NCI-H2227 (cell line): ENCODE measurements around the gene NMNAT2.

Experiments used
- DNase-seq: peaks from one replicate; lab custom pipeline; 2025; ENCODE audit not compliant: unreplicated experiment; lab: John Stamatoyannopoulos, UW

The NMNAT2 gene

DNA sequence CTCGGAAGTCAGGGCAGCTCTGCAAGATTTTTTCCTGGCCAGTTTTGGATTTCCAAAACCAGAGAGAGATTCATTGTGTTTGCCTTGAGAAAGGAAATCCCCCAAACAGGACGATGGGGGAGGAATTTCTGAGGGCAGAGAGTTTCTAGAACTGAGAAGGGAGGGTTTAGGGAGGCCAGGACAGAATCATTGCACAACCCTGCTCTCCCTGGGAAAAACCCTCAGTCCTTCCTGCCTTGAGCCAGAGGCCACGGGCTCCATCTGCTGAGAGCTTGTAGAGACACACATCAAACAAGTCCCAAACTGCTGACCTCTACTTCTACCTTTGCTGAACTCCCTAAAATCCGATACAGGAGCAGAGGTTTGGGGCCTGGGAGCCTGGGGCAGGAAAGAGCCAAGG, 99.7 kb downstream of the NMNAT2 start:
- DNase-seq: no peak

DNA sequence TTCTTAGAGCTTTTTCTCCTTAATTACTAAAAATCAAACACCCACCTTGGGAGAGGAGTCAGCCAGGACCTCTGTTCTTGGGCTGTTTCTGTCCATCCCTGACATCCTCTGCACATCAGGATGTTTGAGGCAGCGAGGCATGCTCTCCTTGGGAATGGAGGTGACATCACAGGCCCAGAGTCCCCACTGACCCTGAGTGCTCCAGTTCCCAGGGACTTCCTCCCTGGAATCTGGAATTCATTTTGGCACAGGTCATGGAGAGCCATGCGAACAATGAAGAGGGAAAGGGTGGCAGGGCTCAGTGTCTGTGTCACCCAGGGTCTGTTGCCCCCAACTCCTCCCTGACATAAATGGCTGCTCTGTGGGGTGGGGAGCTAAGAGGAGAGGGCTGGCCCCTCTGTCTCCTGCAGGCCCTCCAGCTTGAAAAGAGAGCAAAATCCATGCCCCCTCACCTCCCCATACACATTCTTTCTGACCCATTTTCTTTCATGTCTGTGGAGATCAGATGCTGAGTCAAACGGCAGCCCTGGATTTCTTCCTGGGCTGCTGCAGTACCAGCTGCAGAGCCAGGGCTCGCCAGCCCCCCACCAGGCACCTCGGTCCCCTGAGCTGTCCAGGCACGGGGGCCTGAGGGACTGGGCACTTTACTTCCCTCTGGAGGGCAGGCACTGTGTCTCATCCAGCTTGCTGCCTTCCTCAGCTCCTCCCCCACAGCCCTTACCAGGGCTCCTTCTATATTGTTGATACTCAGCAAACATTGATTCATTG, 102.0 kb downstream of the NMNAT2 start:
- DNase-seq: no peak

DNA sequence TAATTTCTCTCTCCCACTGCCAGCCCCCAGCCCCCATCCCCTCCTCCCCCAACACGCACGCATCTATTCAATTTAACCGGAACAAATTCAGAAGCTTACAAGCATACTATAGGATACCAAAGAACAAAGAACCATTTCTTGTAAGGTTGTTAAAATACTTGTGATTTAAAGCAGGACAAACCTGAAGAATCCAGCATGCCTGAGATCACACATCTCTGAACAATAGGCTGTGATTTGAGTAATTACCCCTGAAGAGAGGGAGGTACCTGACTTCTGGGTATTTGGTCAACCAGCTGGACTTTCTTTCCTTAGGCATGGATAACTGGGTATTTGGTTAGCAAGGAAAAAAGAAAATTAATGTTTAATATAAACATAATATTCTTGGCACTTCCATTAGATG, 105.1 kb downstream of the NMNAT2 start:
- peak; percentile 44 for DNase-seq

GRCh38 chr1:183310753-183311479, 107.3 kb downstream of the NMNAT2 start:
- DNase-seq: no peak

- no peak for DNase-seq
Observed at GRCh38 chr1:183308719-183309118, 109.5 kb downstream of the NMNAT2 start.

DNA sequence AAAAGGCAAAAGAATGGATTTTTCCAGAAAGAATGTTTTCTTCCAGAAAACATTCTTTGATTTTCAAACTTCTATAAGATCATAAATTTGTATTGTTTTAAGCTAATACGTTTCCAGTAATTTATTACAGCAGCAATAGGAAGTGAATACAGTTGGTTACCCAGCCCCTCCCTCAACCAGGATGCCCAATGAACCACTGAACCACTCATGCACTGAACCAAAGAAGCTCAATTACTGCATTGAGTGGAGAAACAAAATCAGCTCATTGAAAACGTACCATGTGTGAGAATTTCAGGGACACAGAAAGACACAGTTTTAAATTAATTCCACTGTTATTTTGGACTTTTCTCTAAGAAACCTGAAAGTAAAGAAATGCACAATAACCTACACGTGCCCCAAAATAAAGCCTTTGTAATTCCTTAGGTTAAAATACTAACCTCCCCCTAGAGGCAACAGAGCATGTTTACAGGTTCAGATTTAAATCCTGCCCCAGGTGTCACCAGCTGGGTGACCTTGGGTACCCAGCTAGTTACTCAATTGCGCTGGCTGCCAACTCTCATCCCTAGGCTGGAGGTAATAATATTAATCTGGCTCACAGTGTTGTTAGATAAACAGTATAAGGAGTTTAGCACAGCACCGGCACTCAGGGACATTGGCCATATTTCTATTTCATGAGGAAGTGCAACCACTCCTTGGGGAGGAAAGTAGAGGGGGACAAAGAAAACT, 111.7 kb downstream of the NMNAT2 start:
- peak; percentile 22 for DNase-seq

DNA sequence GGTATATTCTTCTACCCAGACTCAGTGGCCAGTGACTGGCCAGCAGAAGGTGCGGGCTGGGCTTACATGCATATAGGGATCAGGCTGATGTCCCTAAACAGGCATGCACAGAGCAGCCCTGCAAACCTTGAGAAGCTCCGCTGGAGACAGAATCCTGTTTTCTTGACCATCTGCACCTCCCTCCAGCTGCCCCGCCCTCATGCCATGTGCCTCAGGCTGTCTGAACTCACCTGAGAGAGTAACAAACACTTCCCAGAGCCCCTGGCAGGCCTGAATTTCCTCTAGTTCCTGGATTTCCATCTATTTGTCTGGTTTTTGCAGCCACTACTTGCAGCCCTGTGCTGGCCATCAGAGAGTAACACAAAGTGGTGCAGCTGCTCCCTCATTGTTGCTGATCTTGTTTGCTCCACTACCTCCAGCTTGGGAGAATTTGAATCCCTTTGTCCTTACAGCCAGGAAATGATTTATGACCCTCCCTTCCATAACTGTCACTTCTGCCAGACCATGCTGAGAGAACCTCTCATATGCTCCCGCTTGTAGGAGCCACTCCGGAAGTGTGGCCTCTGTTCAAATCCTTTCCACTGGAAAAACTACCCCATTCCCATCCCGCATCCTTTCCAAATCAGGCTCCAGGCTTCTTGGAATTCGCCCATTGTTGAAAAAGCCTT, 113.6 kb downstream of the NMNAT2 start:
- peak; percentile 76 for DNase-seq

- DNase-seq: no peak
Observed at GRCh38 chr1:183303901-183304300, 114.3 kb downstream of the NMNAT2 start.

- DNase-seq: no peak
Observed at GRCh38 chr1:183303323-183303645, 114.9 kb downstream of the NMNAT2 start.

DNA sequence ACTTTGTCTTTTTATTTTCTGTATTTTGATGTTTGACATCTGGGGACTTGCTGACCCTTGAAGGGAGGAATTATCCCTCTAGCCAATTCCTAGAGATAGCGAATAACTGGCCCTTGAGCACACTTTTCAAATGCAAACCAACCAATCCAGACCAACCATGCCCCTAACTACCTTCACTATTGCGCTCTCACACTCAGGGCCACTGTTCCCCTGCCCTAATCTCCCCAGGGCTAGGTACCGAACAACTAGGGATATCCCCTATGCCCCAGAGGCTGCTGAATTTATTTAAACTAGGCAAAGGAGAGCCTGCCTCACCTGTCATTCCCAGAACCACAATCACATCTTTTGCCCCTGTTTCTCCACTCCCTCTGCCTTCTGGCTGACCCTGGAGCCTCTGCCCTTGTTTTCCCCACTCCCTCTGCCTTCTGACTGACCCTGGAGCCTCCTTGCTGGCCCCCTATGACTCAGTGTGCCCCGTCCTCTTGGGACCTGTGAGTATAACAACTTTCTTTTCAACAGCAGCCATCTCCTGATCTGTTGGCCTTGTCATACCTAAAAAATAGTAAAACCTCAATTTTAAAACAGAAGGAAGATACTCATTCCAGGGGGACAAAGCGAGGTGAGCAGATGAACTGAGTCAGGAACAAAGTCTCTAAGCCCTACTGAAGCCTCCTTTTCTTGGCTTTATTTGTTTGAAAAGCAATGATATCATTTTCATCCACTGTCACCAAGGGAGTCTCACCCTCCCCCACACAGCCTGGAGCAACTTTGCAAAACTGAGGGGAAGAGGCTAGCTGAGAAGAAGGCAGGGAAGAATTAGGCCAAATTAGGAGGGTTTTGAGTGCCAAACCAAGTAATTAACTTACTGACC, 115.5 kb downstream of the NMNAT2 start:
- DNase-seq: no peak

DNA sequence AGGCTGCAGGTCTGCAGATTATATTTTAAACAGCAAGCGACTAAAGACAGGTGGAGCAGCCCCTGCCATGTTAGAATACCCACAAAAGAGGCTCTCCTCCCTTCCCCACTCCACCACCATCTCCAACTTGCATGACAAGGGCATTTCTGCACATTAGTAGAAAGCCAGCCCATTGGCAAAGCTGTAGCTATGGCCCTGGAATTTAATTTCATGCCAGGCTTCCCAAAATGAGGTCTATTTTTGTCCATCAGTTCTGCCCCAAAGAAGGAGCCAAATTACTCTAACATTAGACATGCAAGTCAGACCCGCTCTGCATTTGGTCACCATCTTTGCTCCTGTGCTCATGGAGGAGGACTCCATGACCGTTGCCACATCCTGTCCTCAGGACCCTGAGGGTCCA, 116.9 kb downstream of the NMNAT2 start:
- DNase-seq: no peak

GRCh38 chr1:183300828-183301227, 117.4 kb downstream of the NMNAT2 start:
- no peak for DNase-seq

DNA sequence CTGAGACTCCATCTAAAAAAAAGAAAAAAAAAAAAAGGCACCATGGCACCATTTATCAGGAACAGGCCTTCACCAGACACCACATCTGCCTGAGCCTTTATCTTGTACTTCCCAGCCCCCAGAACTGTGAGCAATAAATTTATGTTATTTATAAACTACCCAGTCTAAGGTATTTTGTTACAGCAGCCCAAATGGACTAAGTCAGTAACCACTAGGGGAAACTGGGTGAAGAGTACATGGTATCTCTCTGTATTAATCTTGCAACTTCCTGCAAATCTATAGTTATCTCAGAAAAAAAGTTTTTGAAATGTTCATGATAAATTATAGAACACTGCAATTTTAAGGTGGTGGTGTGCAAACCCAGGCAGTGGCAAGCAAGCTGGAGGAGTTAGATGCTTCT, 117.8 kb downstream of the NMNAT2 start:
- DNase-seq: no peak

DNA sequence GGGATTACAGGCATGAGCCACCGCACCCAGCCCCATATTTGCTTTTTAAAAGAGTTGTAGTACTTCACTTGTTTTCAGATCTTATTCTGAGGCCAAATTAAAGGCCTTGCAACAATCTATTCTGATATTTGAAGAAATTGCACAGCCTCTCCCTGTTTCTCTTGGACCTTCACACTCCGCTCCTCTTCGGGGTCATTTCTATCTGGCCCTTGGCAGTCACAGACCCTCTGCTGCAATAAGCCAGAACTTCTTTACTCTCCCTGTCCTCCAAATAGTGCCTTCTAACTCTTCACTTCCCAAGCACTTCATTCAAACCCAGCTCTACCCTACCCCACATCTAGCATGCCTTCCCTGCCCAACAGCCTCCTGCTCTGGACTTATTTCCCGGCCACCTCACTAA, 121.4 kb downstream of the NMNAT2 start:
- DNase-seq: no peak

GRCh38 chr1:183295521-183295920, 122.7 kb downstream of the NMNAT2 start:
- DNase-seq: no peak

DNA sequence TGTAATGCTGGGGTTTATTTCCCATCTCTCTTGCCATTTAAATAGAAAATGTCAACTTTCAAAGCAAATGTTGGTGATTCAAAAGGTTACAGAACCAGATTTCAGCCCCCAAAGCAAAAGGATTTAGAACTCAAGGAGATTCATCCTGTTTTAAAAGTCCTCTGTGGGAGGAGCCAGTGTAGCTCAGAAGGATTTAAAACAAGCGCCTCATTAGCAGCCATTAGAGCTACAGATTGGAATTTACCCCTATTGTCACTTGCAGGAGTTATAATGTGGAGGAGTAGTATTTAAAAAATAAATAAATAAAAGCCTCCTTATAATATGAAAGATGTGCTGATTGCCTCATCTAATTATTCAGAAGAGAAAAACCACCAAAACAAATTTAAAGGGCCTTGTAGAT, 124.3 kb downstream of the NMNAT2 start:
- no peak for DNase-seq

DNA sequence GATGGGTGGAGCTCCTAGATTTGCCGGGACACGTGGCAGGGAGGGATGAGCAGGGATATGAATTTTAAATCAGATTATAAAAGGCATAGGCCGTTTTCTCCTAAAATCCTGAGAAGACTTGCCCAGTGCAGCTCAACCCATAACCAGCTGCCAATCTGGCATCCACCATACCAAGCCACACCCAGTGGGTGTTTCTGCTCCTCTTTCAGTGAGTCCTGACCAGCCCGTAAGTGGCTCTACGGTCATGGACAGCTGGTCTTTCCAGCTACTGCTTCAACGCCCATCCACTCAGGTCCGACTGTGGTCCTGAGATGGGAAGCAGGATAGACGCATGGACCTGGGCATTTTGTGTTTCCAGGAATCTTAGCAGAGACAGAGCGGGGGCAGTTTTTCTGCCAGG, 124.9 kb downstream of the NMNAT2 start:
- DNase-seq: no peak

DNA sequence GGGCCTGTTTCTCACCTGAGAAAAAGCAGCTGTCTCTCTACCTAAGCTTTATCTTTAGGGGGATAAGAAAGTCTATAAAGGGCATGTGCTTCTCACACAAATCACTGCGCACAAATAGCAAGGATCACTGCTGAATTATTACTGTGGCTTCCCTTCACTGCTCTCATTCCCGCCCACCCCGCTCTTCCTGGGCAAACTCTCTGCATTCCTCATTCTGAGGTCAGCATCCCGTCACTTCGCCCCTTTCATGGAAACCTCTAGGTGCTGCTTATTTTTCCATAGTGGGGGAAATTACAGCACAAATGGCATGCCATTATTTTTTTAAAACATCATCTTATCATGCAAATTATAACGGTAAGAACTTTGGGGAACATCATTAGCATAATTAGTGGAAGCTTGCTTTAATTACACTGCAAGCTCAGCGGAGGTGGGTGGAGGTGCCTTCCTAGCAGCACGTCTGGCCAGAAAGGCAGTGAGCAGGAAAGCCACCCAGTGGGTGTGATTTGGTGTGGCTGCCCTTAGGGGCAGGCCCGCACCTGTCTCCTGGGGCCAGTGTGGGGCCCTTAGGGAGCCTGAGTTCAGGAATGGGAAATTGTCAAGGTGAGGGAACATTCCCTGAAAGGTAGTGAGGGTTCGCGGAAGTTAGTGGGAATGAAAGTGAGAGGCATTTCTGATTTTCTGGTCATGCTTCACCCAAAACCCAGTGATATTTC, 126.2 kb downstream of the NMNAT2 start:
- no peak for DNase-seq

GRCh38 chr1:183291216-183291762, 126.9 kb downstream of the NMNAT2 start:
- no peak for DNase-seq

DNA sequence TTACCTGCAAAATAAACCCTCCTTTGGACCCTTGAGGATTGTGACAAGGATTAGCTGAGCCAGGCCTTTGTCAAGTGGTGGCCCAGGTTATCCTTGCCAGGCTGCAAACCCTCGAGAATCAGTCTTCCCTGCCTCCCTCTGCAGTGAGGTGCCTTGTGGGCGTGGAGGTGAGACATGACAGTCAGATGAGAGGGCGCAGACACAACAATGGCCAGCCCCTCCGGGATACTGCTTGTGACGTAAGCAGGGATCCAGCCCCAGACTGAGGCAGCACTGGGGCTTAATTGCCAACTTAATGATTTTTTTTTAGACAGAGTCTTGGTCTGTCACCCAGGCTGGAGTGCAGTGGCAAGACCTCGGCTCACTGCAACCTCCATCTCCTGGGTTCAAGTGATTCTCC, 127.6 kb downstream of the NMNAT2 start:
- DNase-seq: no peak
